HG03565 (cell line): Measurements from ENCODE around the gene SIRPG.
"Not testable (repeated sequence)": the region's sequence is repeated elsewhere in the genome, so short reads cannot be mapped to it uniquely, and the experiment has no call there.

Source experiments
- ATAC-seq: cut with Tn5 transposase; IDR thresholded peaks from one replicate; pipeline ENCODE4 v1.9.1; 2021; ENCODE audit warnings: mild to moderate bottlenecking, moderate library complexity; ENCODE audit not compliant: unreplicated experiment

Gene SIRPG

GRCh38 chr20:1657556-1658334 lies at the start of gene SIRPG:
TSS of gene SIRPG (minus strand) at chr20:1657779. CDS start at chr20:1657714, 65 bp downstream.
- ATAC-seq = no peak

- not testable (repeated sequence) for ATAC-seq
These were observed 49.3 kb upstream of the SIRPG start for GRCh38 chr20:1706887-1707286.

GRCh38 chr20:1706079-1706478 lies 48.5 kb upstream of the SIRPG start:
- ATAC-seq = no peak

GRCh38 chr20:1702855-1703254 lies 45.3 kb upstream of the SIRPG start:
- ATAC-seq = no peak

- ATAC-seq = no peak
These were observed 44.7 kb upstream of the SIRPG start for GRCh38 chr20:1702328-1702727.

- ATAC-seq = no peak
These were observed 43.4 kb upstream of the SIRPG start for GRCh38 chr20:1700990-1701389.

GRCh38 chr20:1697592-1697991 lies 40.0 kb upstream of the SIRPG start:
- no peak for ATAC-seq

- ATAC-seq = no peak
These were observed 39.1 kb upstream of the SIRPG start for GRCh38 chr20:1696521-1697209.

GRCh38 chr20:1694672-1695071 lies 37.1 kb upstream of the SIRPG start:
- ATAC-seq = no peak

GRCh38 chr20:1693427-1693826 lies 35.8 kb upstream of the SIRPG start:
- no peak for ATAC-seq

- no peak for ATAC-seq
These were observed 32.1 kb upstream of the SIRPG start for GRCh38 chr20:1689721-1690120.

GRCh38 chr20:1688886-1689538 lies 31.4 kb upstream of the SIRPG start:
- ATAC-seq = no peak

- no peak for ATAC-seq
These were observed 29.5 kb upstream of the SIRPG start for GRCh38 chr20:1687053-1687452.

GRCh38 chr20:1686151-1686748 lies 28.7 kb upstream of the SIRPG start:
- no peak for ATAC-seq

GRCh38 chr20:1685304-1686052 lies 27.9 kb upstream of the SIRPG start:
- ATAC-seq = no peak

- no peak for ATAC-seq
These were observed 27.3 kb upstream of the SIRPG start for GRCh38 chr20:1684872-1685271.

GRCh38 chr20:1676650-1677049 lies 19.1 kb upstream of the SIRPG start:
- no peak for ATAC-seq

GRCh38 chr20:1674990-1675780 lies 17.6 kb upstream of the SIRPG start:
- no peak for ATAC-seq

GRCh38 chr20:1674361-1674760 lies 16.8 kb upstream of the SIRPG start:
- no peak for ATAC-seq

- no peak for ATAC-seq
These were observed 15.8 kb upstream of the SIRPG start for GRCh38 chr20:1673424-1673823.
